ENCODE results near the gene IL12B. TPM values are rescaled to one million over a fixed set of nuclear protein-coding genes. Genes with fewer than 3 reads are reported as not detected.

IL12B gene
- total RNA-seq, 2 experiments from 2014 or later, result not detected

GRCh38 chr5:159342840-159343239 lies 12.6 kb upstream of the IL12B start:
- H3K36me3 Mint-ChIP-seq (ENCODE audit: low read depth), result peaks cover 36% of the 10 kb centered on the region
- ChIA-PET CTCF (interaction anchor here (1.9 kb wide), 1 partner anchor 10 kb away, joined by 5 read pairs; no protein-coding TSS in a partner anchor), POLR2A (no interaction called here)
- no peak overlapping the region for H3K27ac Mint-ChIP-seq
- H3K4me3 Mint-ChIP-seq, result no peak overlapping the region
- peaks cover 58% of the 10 kb centered on the region for H3K4me1 Mint-ChIP-seq
- H3K27me3 Mint-ChIP-seq, result peaks cover 11% of the 10 kb centered on the region
- peaks cover 34% of the 10 kb centered on the region for H3K9me3 Mint-ChIP-seq
- DNase-seq, result no peak

DNA sequence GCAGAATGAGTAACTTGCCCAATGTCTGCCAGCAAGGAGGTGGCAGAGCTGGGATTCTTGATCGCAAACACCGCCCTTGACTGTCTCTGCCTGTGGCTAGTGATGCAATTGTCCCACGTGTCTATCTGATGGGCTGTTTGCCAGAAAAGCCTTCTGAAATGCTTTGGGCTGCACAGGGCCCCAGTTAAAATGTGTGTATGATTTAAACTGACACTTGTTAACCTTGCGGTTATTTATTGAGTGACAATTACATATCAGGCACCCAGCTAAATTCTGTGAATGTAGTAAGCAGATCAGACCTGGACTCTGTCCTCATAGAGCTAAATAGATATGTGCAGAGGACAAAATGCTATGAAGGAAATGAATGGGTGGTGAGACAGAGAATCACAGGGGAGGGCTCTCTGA lies 11.6 kb upstream of the IL12B start:
- ChIA-PET POLR2A (interaction anchor here (0.7 kb wide), 1 partner anchor 17 kb away, joined by 3 read pairs; no protein-coding TSS in a partner anchor), CTCF (interaction anchor here (0.8 to 1.6 kb wide), 3 partner anchors 9 to 37 kb away, joined by 3 read pairs; no protein-coding TSS in a partner anchor)
- Mint-ChIP-seq H3K27me3 (peaks cover 11% of the 10 kb centered on the region), H3K27ac (peak overlapping the region; percentile 82), H3K4me3 (no peak overlapping the region), H3K36me3 (ENCODE audit: low read depth) (peaks cover 38% of the 10 kb centered on the region), H3K4me1 (peaks cover 67% of the 10 kb centered on the region), H3K9me3 (peaks cover 34% of the 10 kb centered on the region)
- peak; percentile 62 for DNase-seq

DNA sequence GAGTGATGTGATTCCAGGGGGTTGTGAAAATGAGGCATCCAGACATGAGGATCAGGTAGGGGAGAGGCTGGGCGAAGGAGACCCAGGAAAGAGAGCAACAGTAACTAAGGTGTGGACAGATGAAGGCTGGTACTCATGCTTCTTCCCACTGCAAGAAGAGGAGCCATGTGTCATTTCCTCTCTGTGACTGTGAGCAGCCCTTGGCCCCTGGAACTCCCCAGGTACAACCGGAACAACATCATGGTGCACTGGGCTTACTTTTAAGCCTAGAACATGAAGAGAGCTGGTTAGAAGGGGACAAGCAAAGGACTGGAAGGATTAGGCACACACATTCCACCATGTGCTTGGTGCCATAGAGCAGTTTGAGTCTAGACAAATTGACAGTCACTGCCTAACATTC lies 10.9 kb upstream of the IL12B start:
- Mint-ChIP-seq H3K4me1 (peaks cover 75% of the 10 kb centered on the region), H3K27me3 (peaks cover 10% of the 10 kb centered on the region), H3K9me3 (peaks cover 34% of the 10 kb centered on the region), H3K27ac (peak overlapping the region; percentile 82), H3K36me3 (ENCODE audit: low read depth) (peaks cover 40% of the 10 kb centered on the region), H3K4me3 (no peak overlapping the region)
- CTCF ChIA-PET, result interaction anchor here (0.8 to 1.8 kb wide), 4 partner anchors 8 to 38 kb away, joined by 3 to 8 read pairs (median 3); no protein-coding TSS in a partner anchor
- no peak for DNase-seq
- POLR2A ChIA-PET, result no interaction called here

GRCh38 chr5:159340511-159340910 lies 10.2 kb upstream of the IL12B start:
- H3K36me3 Mint-ChIP-seq (ENCODE audit: low read depth), result peaks cover 41% of the 10 kb centered on the region
- H3K27me3 Mint-ChIP-seq, result peaks cover 6% of the 10 kb centered on the region
- peak overlapping the region; percentile 82 for H3K27ac Mint-ChIP-seq
- H3K9me3 Mint-ChIP-seq, result peaks cover 34% of the 10 kb centered on the region
- peak; percentile 53 for DNase-seq
- ChIA-PET POLR2A (interaction anchor here (0.5 kb wide), 1 partner anchor 54 kb away, joined by 5 read pairs; no protein-coding TSS in a partner anchor), CTCF (interaction anchor here (1.0 to 1.8 kb wide), 5 partner anchors 7 to 71 kb away, joined by 3 to 8 read pairs (median 3); no protein-coding TSS in a partner anchor)
- peaks cover 80% of the 10 kb centered on the region for H3K4me1 Mint-ChIP-seq
- H3K4me3 Mint-ChIP-seq, result no peak overlapping the region

GRCh38 chr5:159339460-159339859 lies 9.2 kb upstream of the IL12B start:
- Mint-ChIP-seq H3K27me3 (no peaks in the 10 kb centered on the region), H3K4me1 (peaks cover 74% of the 10 kb centered on the region), H3K9me3 (peaks cover 26% of the 10 kb centered on the region), H3K4me3 (no peak overlapping the region), H3K27ac (peak overlapping the region; percentile 10), H3K36me3 (ENCODE audit: low read depth) (peaks cover 46% of the 10 kb centered on the region)
- no peak for DNase-seq
- ChIA-PET CTCF (interaction anchor here (1.0 to 1.8 kb wide), 2 partner anchors 8 to 14 kb away, joined by 3 to 8 read pairs; no protein-coding TSS in a partner anchor), POLR2A (no interaction called here)

- peak overlapping the region; percentile 92 for H3K27ac Mint-ChIP-seq
Observed at GRCh38 chr5:159338118-159338517, 7.8 kb upstream of the IL12B start.

DNA sequence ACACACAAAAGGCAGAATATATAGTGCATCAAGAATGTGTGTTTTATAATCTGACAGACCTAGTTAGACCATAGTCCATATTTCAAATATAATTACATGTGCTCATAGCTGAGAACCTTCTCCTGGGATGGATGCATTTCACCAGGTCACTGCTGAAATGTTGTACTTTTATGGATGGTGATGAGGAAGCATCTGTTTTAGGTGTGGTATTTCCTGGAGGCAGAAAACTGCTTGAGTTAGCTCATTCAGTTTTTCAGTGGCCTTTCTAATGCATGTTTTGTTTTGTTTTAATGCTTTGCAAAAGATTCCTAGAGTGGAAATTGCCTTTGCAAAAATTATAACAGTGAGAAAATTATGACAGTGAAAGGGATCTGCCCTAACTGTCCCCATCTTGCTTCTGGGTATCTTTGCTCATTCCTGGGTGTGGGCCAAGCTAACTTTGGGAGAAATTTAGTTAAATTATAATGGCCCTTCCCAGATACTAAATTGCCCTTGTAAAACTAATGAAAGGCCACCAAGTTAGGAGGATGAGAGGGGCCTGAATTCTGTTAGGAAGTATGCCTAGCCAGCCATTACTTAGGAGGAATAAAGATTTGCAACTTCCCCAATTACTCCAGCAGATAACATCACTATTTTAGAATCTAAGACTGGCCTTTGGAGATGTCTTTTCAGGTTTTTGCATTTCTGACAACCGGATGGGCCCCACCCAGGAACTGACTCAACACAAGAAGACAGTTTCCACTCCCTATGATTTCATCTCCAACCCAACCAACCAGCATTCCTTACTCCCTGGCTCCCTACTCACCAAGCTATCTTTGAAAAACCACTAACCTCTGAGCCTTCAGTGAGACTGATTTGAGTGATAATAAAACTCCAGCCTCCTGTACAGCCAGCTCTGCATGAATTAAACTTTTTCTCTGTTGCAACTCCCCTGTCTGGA lies 7.0 kb upstream of the IL12B start:
- ChIA-PET POLR2A (interaction anchor here (0.6 to 1.1 kb wide), 3 partner anchors 75 to 672 kb away, joined by 4 to 5 read pairs (median 4); partner anchors contain the start of gene TTC1), CTCF (interaction anchor here (1.0 to 1.3 kb wide), 2 partner anchors 8 to 72 kb away, joined by 3 read pairs; no protein-coding TSS in a partner anchor)
- peak; percentile 73 for DNase-seq
- H3K4me1 Mint-ChIP-seq, result peaks cover 69% of the 10 kb centered on the region
- peaks cover 2% of the 10 kb centered on the region for H3K27me3 Mint-ChIP-seq
- peak overlapping the region; percentile 25 for H3K4me3 Mint-ChIP-seq
- H3K36me3 Mint-ChIP-seq (ENCODE audit: low read depth), result peaks cover 31% of the 10 kb centered on the region
- peak overlapping the region; percentile 92 for H3K27ac Mint-ChIP-seq
- H3K9me3 Mint-ChIP-seq, result peaks cover 12% of the 10 kb centered on the region

More at GRCh38 chr5:159338118-159338517, 7.8 kb upstream of the IL12B start:
- Mint-ChIP-seq H3K36me3 (ENCODE audit: low read depth) (peaks cover 33% of the 10 kb centered on the region), H3K27me3 (no peaks in the 10 kb centered on the region), H3K4me3 (no peak overlapping the region), H3K4me1 (peaks cover 68% of the 10 kb centered on the region), H3K9me3 (peaks cover 13% of the 10 kb centered on the region)
- POLR2A ChIA-PET, result interaction anchor here (0.6 to 1.1 kb wide), 2 partner anchors 74 to 152 kb away, joined by 4 read pairs; no protein-coding TSS in a partner anchor
- no peak for DNase-seq
- CTCF ChIA-PET, result no interaction called here

DNA sequence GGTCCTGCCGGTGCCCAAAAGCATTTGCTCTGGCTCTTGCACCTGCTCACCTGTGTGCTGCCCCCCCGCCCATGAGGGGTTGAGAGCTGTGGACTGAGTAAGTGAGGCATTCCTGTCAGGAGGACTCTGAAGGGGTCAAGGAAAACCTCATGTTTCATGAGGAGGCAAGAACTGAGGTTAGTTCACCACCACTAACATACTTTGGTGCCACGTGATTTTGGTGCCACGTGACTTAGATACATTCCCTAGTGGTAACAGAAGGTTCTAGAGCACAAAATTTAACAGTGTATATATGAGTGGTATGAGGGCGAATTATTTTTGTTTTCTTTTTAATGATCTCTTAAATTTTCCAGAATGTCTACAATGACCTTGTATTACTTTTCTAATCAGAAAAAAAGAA lies 6.3 kb upstream of the IL12B start:
- no peak for DNase-seq
- Mint-ChIP-seq H3K27me3 (peaks cover 2% of the 10 kb centered on the region), H3K27ac (peak overlapping the region; percentile 92), H3K36me3 (ENCODE audit: low read depth) (peaks cover 26% of the 10 kb centered on the region), H3K4me3 (no peak overlapping the region), H3K9me3 (peaks cover 9% of the 10 kb centered on the region), H3K4me1 (peaks cover 69% of the 10 kb centered on the region)
- POLR2A ChIA-PET, result no interaction called here
- CTCF ChIA-PET, result interaction anchor here (1.0 to 1.3 kb wide), 2 partner anchors 9 to 73 kb away, joined by 3 read pairs; no protein-coding TSS in a partner anchor

DNA sequence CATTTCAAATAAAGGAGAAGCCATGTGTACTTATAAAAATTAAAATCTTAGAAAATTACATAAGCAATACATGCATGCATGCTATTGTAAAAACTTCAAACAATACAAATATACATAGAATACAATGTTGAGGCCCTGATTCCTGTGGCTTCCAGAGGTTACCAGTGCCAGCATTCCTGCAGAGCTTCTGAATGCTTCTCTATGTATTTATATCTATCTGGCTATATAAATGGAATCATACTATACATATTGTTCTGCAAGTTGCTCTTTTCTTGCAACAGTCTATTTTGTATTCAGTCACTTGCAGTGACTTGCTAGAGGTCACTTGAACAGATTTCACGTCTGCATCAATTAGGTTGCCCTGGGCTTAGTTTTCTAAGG lies 3.2 kb upstream of the IL12B start:
- H3K36me3 Mint-ChIP-seq (ENCODE audit: low read depth), result peaks cover 18% of the 10 kb centered on the region
- POLR2A ChIA-PET, result no interaction called here
- peaks cover 11% of the 10 kb centered on the region for H3K27me3 Mint-ChIP-seq
- H3K4me3 Mint-ChIP-seq, result no peak overlapping the region
- H3K27ac Mint-ChIP-seq, result no peak overlapping the region
- CTCF ChIA-PET, result interaction anchor here (1.1 to 2.0 kb wide), 2 partner anchors 8 to 16 kb away, joined by 3 to 4 read pairs; no protein-coding TSS in a partner anchor
- H3K9me3 Mint-ChIP-seq, result no peaks in the 10 kb centered on the region
- no peak for DNase-seq
- H3K4me1 Mint-ChIP-seq, result peaks cover 59% of the 10 kb centered on the region

DNA sequence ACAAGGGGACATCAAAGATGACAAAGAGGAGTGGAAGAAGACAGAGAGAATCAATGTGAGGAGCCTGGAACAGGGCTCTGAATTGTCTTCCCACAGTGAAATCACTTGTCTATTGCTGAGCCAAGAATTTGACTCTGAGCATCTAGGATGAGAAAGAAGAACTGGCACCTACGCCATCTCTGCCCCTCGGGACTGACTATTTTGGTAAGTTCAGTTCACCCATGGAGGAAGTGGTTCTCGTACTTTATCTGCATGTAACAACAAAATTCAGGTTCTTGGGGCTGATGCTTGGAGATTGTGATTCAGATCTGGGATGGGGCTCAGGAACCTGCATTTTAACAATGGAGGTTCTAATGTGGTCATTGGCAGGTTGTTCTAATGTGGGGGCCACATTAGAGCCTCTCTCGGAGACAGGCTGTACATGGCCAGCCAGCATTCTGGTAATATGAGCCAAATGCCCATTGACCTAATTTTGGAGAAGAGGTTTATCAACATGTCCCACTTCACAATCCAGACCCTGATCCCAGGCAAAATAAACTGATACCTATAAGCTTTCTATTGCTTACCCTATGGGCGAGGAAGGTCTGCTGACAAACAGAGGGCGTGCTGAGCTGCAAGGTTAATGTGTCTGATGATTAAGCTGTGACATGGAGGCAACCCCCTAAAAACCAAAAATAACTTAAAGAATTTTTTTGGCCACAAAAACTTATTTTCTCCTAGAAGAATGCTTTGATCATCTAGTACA lies 2.7 kb upstream of the IL12B start:
- H3K27ac Mint-ChIP-seq, result no peak overlapping the region
- peaks cover 11% of the 10 kb centered on the region for H3K27me3 Mint-ChIP-seq
- H3K4me3 Mint-ChIP-seq, result no peak overlapping the region
- peaks cover 53% of the 10 kb centered on the region for H3K4me1 Mint-ChIP-seq
- no peaks in the 10 kb centered on the region for H3K9me3 Mint-ChIP-seq
- no peak for DNase-seq
- ChIA-PET CTCF (interaction anchor here (0.7 to 1.3 kb wide), 3 partner anchors 8 to 637 kb away, joined by 3 to 4 read pairs (median 3); no protein-coding TSS in a partner anchor), POLR2A (interaction anchor here (0.6 kb wide), 1 partner anchor 69 kb away, joined by 5 read pairs; no protein-coding TSS in a partner anchor)
- H3K36me3 Mint-ChIP-seq (ENCODE audit: low read depth), result peaks cover 13% of the 10 kb centered on the region

GRCh38 chr5:159331093-159331973 lies 1.0 kb upstream of the IL12B start:
- peak overlapping the region; percentile 65 for H3K4me3 Mint-ChIP-seq
- CTCF ChIA-PET, result interaction anchor here (1.0 to 1.3 kb wide), 3 partner anchors 9 to 78 kb away, joined by 3 to 8 read pairs (median 3); no protein-coding TSS in a partner anchor
- peaks cover 8% of the 10 kb centered on the region for H3K36me3 Mint-ChIP-seq (ENCODE audit: low read depth)
- H3K9me3 Mint-ChIP-seq, result no peaks in the 10 kb centered on the region
- DNase-seq, result peak; percentile 73
- H3K4me1 Mint-ChIP-seq, result peaks cover 37% of the 10 kb centered on the region
- POLR2A ChIA-PET, result no interaction called here
- H3K27me3 Mint-ChIP-seq, result peaks cover 14% of the 10 kb centered on the region
- H3K27ac Mint-ChIP-seq, result peak overlapping the region; percentile 82
